Calu3 (cell line): ENCODE measurements around the gene DENND4B. TPM values are rescaled to one million over a fixed set of nuclear protein-coding genes. Genes with fewer than 3 reads are reported as not detected.
A peak's percentile ranks its signal among the peaks of the same experiment; 100 is the strongest.

ENCODE experiments used
- BruUV-seq: library from RNA; stranded (reverse); fragments of 400-500 nt; replicated peaks from 2 replicates; lab custom pipeline; 2021; lab: Mats Ljungman, UMichigan
- CTCF ChIA-PET: fragments of 300-600 bp; sonication (Branson Sonifier 250); formaldehyde crosslinking; loops from one replicate; lab custom pipeline; 2022; ENCODE audit warnings: antibody characterized with exemption; lab: Charles Lee
- DNase-seq: peaks from one replicate; pipeline ENCODE4 v3.0.0; 2022
- H3K27ac Mint-ChIP-seq: one replicate; pipeline ENCODE4 v1.8.0; 2022; ENCODE audit warnings: mixed read lengths; ENCODE audit not compliant: unreplicated experiment
- H3K27me3 Mint-ChIP-seq: one replicate; pipeline ENCODE4 v1.8.0; 2022; ENCODE audit warnings: mixed read lengths; ENCODE audit not compliant: unreplicated experiment
- H3K36me3 Mint-ChIP-seq: one replicate; pipeline ENCODE4 v1.8.0; 2022; ENCODE audit warnings: mild to moderate bottlenecking, moderate library complexity, mixed read lengths; ENCODE audit not compliant: insufficient read depth, unreplicated experiment
- H3K4me1 Mint-ChIP-seq: one replicate; pipeline ENCODE4 v1.8.0; 2022; ENCODE audit warnings: mild to moderate bottlenecking, low read depth, mixed read lengths; ENCODE audit not compliant: unreplicated experiment
- H3K4me3 Mint-ChIP-seq: one replicate; pipeline ENCODE4 v1.8.0; 2022; ENCODE audit warnings: mild to moderate bottlenecking, low read depth, moderate library complexity, mixed read lengths; ENCODE audit not compliant: unreplicated experiment
- H3K9me3 Mint-ChIP-seq: one replicate; pipeline ENCODE4 v1.8.0; 2022; ENCODE audit warnings: low read depth, mixed read lengths; ENCODE audit not compliant: unreplicated experiment
- CTCF ChIP-seq: fragments of 200-600 bp; IDR thresholded peaks from one replicate; pipeline ENCODE4 v1.8.0; 2022; ENCODE audit warnings: antibody characterized with exemption; ENCODE audit not compliant: unreplicated experiment
- intact Hi-C: fragments of 100-400 bp; cut with micrococcal nuclease; formaldehyde crosslinking; loops from one replicate; pipeline ENCODE4 v1.10.0; 2022; ENCODE audit not compliant: unreplicated experiment
- total RNA-seq: library from RNA; stranded (reverse); gene quantifications from 2 replicates; pipeline ENCODE4 v1.2.3, GENCODE V29; 2022

Gene DENND4B
- total RNA-seq, 1 experiment from 2014 or later, result 90.0 TPM

- DNase-seq, result no peak
- intact Hi-C loops, result no loop called here
- BruUV-seq, result no TSS peak
- Mint-ChIP-seq H3K36me3 (peaks cover 38% of the 10 kb centered on the region), H3K9me3 (no peaks in the 10 kb centered on the region), H3K27me3 (no peaks in the 10 kb centered on the region), H3K4me3 (no peak overlapping the region), H3K4me1 (peaks cover 5% of the 10 kb centered on the region), H3K27ac (no peak overlapping the region)
- CTCF ChIA-PET, result interaction anchor here (0.7 kb wide), 1 partner anchor 92 kb away, joined by 6 read pairs; no protein-coding TSS in a partner anchor
- no peak for TF ChIP-seq CTCF
Observed at GRCh38 chr1:153926405-153926804, 20.1 kb downstream of the DENND4B start.

- CTCF ChIA-PET, result interaction anchor here (0.5 to 2.3 kb wide), 9 partner anchors 22 to 288 kb away, joined by 3 to 11 read pairs (median 4); partner anchors contain the start of genes DENND4B, RAB13, RPS27 and SLC39A1
- H3K4me3 Mint-ChIP-seq, result peak within 1 kb of the TSS; percentile 74
- peak within 1 kb of the TSS; percentile 91 for H3K27ac Mint-ChIP-seq
- peaks cover 25% of the 10 kb centered on the region for H3K4me1 Mint-ChIP-seq
- H3K36me3 Mint-ChIP-seq, result peaks cover 37% of the 10 kb centered on the region
- DNase-seq, result peak; percentile 100
- TF ChIP-seq CTCF, result no peak
- BruUV-seq, result TSS peak; percentile 93
- intact Hi-C loops, result loop anchor here (5.0 kb wide), 1 partner anchor 101 kb away; no protein-coding TSS in a partner anchor
- H3K9me3 Mint-ChIP-seq, result no peaks in the 10 kb centered on the region
- H3K27me3 Mint-ChIP-seq, result no peaks in the 10 kb centered on the region
Observed at GRCh38 chr1:153922972-153923925, 23.3 kb downstream of the DENND4B start, which contains the start of gene GATAD2B. GATAD2B (minus strand) TSS chr1:153922972; CDS start chr1:153828347, 94,625 bp downstream.

DNA sequence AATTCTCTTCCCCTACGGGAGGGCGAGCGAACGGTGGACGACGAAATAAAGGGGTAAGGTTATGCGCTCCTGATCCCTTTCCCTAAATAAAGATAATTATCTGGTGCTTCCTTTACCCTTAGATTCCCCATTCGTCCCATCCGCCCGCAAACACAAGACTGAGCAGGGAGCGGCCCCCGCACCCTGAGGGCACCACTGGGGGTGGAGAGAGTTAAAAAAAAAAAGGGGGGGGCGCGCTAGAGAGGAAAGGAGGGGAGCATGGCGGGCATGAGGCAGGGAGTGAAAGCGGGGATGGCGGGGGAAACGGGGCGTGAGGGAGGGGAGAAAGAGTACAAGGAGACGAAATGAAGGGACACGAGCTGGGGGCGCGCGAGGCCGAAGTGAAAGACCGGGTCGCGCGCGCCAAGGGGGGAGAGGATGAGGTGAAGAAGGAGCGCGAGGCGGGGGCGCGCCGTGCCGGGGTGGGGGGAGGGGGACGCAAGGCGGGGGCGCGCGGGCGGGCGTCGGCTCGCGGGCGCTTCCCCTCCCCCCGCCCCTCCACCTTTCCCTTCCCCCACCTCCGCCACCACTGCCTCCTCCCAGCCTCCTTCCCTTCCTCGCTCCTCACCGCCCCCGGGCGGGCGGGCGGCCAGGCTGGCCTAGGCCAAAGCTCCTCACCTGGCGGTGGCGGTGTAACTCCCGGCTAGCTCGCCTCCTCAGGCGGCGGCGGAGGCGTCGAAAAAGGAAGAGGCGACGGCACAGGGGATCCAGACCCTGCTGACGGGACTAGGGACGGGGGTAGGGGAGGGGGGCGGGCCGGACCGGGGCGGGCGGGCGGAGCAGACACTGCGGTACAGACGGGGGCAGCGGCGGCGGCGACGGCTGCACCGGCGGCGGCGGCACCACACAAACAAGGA, 24.2 kb downstream of the DENND4B start:
- peaks cover 37% of the 10 kb centered on the region for H3K36me3 Mint-ChIP-seq
- no TSS peak for BruUV-seq
- H3K4me3 Mint-ChIP-seq, result peak overlapping the region; percentile 74
- no peak for TF ChIP-seq CTCF
- H3K27me3 Mint-ChIP-seq, result no peaks in the 10 kb centered on the region
- intact Hi-C loops, result loop anchor here (5.0 kb wide), 1 partner anchor 100 kb away; no protein-coding TSS in a partner anchor
- peak; percentile 78 for DNase-seq
- H3K27ac Mint-ChIP-seq, result peak overlapping the region; percentile 91
- H3K9me3 Mint-ChIP-seq, result no peaks in the 10 kb centered on the region
- peaks cover 33% of the 10 kb centered on the region for H3K4me1 Mint-ChIP-seq
- CTCF ChIA-PET, result interaction anchor here (0.5 to 2.3 kb wide), 8 partner anchors 23 to 1037 kb away, joined by 3 to 11 read pairs (median 3); partner anchors contain the start of genes DENND4B, RAB13, RPS27 and SLC39A1

GRCh38 chr1:153921803-153922075, 24.8 kb downstream of the DENND4B start:
- TSS peak; percentile 31 for BruUV-seq
- intact Hi-C loops, result loop anchor here (2.0 to 5.0 kb wide), 2 partner anchors 65 to 99 kb away; partner anchors contain the start of gene RAB13
- peak overlapping the region; percentile 74 for H3K4me3 Mint-ChIP-seq
- peaks cover 33% of the 10 kb centered on the region for H3K4me1 Mint-ChIP-seq
- DNase-seq, result no peak
- no peaks in the 10 kb centered on the region for H3K27me3 Mint-ChIP-seq
- H3K9me3 Mint-ChIP-seq, result no peaks in the 10 kb centered on the region
- CTCF ChIA-PET, result interaction anchor here (0.7 to 2.3 kb wide), 5 partner anchors 25 to 1037 kb away, joined by 3 to 11 read pairs (median 3); partner anchors contain the start of genes DENND4B, RAB13 and RPS27
- H3K27ac Mint-ChIP-seq, result peak overlapping the region; percentile 91
- H3K36me3 Mint-ChIP-seq, result peaks cover 37% of the 10 kb centered on the region
- TF ChIP-seq CTCF, result no peak
